ACHN (cell line): ENCODE results near the gene IRX4.
"Not testable (repeated sequence)": the region's sequence is repeated elsewhere in the genome, so short reads cannot be mapped to it uniquely, and the experiment has no call there.

Experiments used
- DNase-seq: peaks from one replicate; pipeline ENCODE4 v3.0.0-alpha.2; 2015
- in situ Hi-C: cut with HindIII; loops from 2 replicates; pipeline ENCODE4 v1.10.0; 2017; ENCODE audit warnings: low sequenced_read_pairs, low pct_ligation_motif_present, low pct_unique_long_range_greater_than_20kb

Gene IRX4

GRCh38 chr5:1850324-1851154 lies 32.2 kb downstream of the IRX4 start:
- in situ Hi-C loops: no loop called here
- no peak for DNase-seq

- in situ Hi-C loops: no loop called here
- DNase-seq: no peak
These were observed 35.1 kb downstream of the IRX4 start for GRCh38 chr5:1847611-1848010.

GRCh38 chr5:1847056-1847455 lies 35.7 kb downstream of the IRX4 start:
- in situ Hi-C loops: no loop called here
- no peak for DNase-seq

GRCh38 chr5:1846583-1846982 lies 36.1 kb downstream of the IRX4 start:
- DNase-seq: no peak
- in situ Hi-C loops: no loop called here

- no peak for DNase-seq
- in situ Hi-C loops: no loop called here
These were observed 37.0 kb downstream of the IRX4 start for GRCh38 chr5:1845696-1846095.

GRCh38 chr5:1844708-1845436 lies 37.9 kb downstream of the IRX4 start:
- in situ Hi-C loops: no loop called here
- DNase-seq: no peak

- DNase-seq, in situ Hi-C loops: not testable (repeated sequence)
These were observed 39.0 kb downstream of the IRX4 start for GRCh38 chr5:1843761-1844160.

- in situ Hi-C loops: no loop called here
These were observed 40.5 kb downstream of the IRX4 start for GRCh38 chr5:1842004-1842819.

GRCh38 chr5:1840741-1841521 lies 41.8 kb downstream of the IRX4 start:
- no peak for DNase-seq
- in situ Hi-C loops: no loop called here

More at GRCh38 chr5:1842004-1842819, 40.5 kb downstream of the IRX4 start:
- DNase-seq: no peak

- in situ Hi-C loops: no loop called here
- no peak for DNase-seq
These were observed 42.6 kb downstream of the IRX4 start for GRCh38 chr5:1840071-1840547.

GRCh38 chr5:1838013-1838412 lies 44.7 kb downstream of the IRX4 start:
- DNase-seq: no peak

GRCh38 chr5:1836891-1837880 lies 45.5 kb downstream of the IRX4 start:
- in situ Hi-C loops: no loop called here
- DNase-seq: no peak

More at GRCh38 chr5:1838013-1838412, 44.7 kb downstream of the IRX4 start:
- in situ Hi-C loops: no loop called here

- in situ Hi-C loops: no loop called here
- no peak for DNase-seq
These were observed 46.4 kb downstream of the IRX4 start for GRCh38 chr5:1836176-1836890.

- no peak for DNase-seq
- in situ Hi-C loops: no loop called here
These were observed 47.3 kb downstream of the IRX4 start for GRCh38 chr5:1835431-1835830.

GRCh38 chr5:1834721-1835429 lies 47.9 kb downstream of the IRX4 start:
- in situ Hi-C loops: no loop called here
- no peak for DNase-seq

- in situ Hi-C loops: no loop called here
These were observed 48.6 kb downstream of the IRX4 start for GRCh38 chr5:1834022-1834551.

More at GRCh38 chr5:1834022-1834551, 48.6 kb downstream of the IRX4 start:
- DNase-seq: no peak
